Posterior vena cava (tissue), 2 donors: ENCODE measurements around the gene RNF7. TPM values are rescaled to one million over a fixed set of nuclear protein-coding genes. Genes with fewer than 3 reads are reported as not detected.

Experiments used
- DNase-seq: peaks from one replicate; pipeline ENCODE4 v3.0.0-alpha.2; 2020; ENCODE audit warnings: low spot score
- intact Hi-C, 2 donors: fragments of 100-400 bp; cut with DNase I; formaldehyde crosslinking; loops; one replicate each; pipeline versions ENCODE4 v1.14.1 to v1.14.2; 2022 to 2023
- total RNA-seq, 2 donors: library from RNA; stranded (reverse); fragmentation: NEBNext Ultra II Directional; extraction: Animal tissue kit (Norgen Biotek cat#: 25700); gene quantifications; one replicate each; pipeline ENCODE4 v1.2.1, GENCODE V29; 2021
- donor health status: DM: yes; HTN: yes; CAD: no.
- donor health status: DM: yes; HTN: yes; CAD: no.

The RNF7 gene
- total RNA-seq, 2 donors from 2014 or later = 62.4 to 73.6 TPM

DNA sequence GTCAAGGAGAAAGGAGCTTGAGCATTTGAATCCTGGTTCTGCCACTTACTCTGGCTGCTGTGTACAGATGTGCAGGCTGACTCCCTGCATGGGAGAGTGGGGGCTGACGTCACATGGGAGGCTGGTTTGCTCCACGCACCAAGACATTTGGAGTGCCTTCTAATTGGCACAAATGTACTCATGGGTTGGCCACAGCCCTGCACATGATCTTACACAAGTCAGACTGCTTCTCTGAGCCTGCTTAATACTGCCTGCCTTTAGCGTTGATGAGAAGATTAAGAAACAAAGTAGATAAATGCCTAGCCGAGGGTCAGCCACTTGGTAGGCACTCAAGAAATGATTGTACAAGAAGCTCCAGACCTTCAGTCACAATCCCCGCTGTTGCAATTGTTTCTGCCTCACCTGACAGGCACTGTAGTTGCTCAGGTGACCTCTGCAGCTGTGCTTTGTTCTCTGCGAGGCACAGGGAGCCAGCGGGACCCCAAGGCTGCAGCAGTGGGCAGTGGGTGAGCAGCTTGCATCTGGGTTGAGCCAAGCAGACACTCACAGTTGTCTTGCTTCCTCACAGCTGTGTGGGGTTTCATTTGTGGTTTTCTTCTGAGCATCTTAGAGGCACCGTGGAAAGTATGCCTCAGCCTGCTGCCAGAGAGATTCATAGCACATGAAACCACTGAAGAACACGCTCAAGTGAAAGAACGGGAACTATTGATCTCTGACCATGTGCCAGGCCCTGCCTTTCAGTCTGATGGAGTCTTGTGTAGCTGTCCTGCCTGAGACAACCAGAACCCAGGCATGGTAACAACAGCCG lies 58.2 kb downstream of the RNF7 start:
- intact Hi-C loops = loop anchor here in 1 of 2 donors (5.0 kb wide), 1 partner anchor 81 kb away; the partner anchor contains the start of gene ATP1B3
- DNase-seq = no peak

Other genes with a start within 250 kb of the RNF7 start
- under 1 TPM in 1 of 2 donors, not detected in 1; 0.14 TPM for gene GRK7, start 25.1 kb downstream of the RNF7 start, total RNA-seq
- 100 to 1,000 TPM; 119 to 127 TPM for gene ATP1B3, start 138.3 kb downstream of the RNF7 start, total RNA-seq